Subcutaneous adipose tissue (tissue), 4 donors: ENCODE results near the gene HSFX3. TPM values are rescaled to one million over a fixed set of nuclear protein-coding genes. Genes with fewer than 3 reads are reported as not detected.

Experiments used
- total RNA-seq, 4 donors: library from RNA; depleted of rRNA; stranded (reverse); fragments of >200 nt; gene quantifications; one replicate each; pipeline ENCODE4 v1.1.0, GENCODE V29; 2016
- TF ChIP-seq, protein P1 (sequence below): fragments of 450-650 bp; IDR thresholded peaks from one replicate; pipeline ENCODE4 v1.5.1; 2016; ENCODE audit warnings: low read depth, mild to moderate bottlenecking, control low read depth, antibody characterized with exemption, moderate library complexity

Gene HSFX3
- total RNA-seq, 4 donors from 2014 or later, result not detected

GRCh38 chrX:149539283-149540130, 10.2 kb downstream of the HSFX3 start:
- TF ChIP-seq, protein P1, sequence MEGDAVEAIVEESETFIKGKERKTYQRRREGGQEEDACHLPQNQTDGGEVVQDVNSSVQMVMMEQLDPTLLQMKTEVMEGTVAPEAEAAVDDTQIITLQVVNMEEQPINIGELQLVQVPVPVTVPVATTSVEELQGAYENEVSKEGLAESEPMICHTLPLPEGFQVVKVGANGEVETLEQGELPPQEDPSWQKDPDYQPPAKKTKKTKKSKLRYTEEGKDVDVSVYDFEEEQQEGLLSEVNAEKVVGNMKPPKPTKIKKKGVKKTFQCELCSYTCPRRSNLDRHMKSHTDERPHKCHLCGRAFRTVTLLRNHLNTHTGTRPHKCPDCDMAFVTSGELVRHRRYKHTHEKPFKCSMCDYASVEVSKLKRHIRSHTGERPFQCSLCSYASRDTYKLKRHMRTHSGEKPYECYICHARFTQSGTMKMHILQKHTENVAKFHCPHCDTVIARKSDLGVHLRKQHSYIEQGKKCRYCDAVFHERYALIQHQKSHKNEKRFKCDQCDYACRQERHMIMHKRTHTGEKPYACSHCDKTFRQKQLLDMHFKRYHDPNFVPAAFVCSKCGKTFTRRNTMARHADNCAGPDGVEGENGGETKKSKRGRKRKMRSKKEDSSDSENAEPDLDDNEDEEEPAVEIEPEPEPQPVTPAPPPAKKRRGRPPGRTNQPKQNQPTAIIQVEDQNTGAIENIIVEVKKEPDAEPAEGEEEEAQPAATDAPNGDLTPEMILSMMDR, result no peak

DNA sequence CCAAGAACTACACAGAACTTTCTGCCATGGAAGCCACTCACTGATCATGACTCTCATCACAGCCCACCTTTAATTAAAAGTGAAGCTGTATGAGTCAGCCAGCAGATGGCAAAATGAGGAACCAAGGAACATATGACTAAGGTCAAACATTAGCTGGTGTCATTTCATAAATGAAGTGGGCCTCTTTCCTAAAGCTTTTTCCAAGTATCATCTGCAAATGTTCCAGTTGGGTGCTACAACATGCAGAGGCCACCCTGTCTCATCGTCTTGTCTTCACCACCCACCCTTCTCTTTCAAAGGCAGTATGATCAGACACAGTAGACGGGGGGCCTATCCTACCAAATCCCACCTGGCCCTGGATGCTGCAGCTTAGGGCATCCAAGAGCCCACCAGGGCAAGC, 18.1 kb downstream of the HSFX3 start:
- TF ChIP-seq, protein P1, result no peak

DNA sequence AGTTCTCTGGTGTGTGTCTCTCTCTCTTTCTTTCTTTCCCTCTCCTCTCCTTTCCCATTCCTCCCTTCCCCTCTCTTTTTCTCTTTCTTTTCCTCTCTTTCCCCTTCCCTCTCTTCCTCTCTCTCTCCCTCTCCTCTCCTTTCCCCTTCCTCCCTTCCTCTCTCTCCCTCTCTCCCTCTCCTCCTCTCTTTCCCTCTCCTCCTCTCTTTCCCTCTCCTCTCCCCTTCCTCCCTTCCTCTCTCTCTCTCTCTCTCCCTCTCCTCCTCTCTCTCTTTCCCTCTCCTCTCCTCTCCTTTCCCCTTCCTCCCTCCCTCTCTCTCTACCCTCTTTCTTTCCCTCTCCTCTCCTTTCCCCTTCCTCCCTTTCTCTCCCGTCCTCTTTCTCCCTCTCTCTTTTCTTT, 21.3 kb downstream of the HSFX3 start:
- TF ChIP-seq, protein P1, result no peak

- TF ChIP-seq, protein P1, result no peak
Measured at GRCh38 chrX:149527705-149528104, 22.0 kb downstream of the HSFX3 start.

DNA sequence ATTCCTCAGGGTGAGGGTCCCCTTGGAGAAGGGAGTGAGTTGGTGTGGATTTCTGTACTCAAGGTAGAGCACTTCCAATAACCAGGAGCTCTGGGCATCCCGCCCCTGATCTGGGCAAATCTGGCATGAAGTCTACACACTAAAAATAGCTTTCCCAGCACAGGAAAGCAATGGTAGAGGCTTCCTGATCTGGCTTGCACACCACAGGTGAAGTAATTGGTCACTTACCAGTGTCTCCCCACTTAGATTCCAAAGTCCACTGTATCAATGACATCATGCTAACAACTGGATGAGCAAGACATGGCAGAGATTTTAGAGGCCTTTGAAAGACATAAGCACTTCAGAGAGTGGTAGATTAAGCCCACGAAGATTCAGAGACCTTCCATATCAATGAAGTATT, 26.8 kb downstream of the HSFX3 start:
- TF ChIP-seq, protein P1, result no peak

GRCh38 chrX:149521438-149521837, 28.3 kb downstream of the HSFX3 start:
- TF ChIP-seq, protein P1, result no peak

DNA sequence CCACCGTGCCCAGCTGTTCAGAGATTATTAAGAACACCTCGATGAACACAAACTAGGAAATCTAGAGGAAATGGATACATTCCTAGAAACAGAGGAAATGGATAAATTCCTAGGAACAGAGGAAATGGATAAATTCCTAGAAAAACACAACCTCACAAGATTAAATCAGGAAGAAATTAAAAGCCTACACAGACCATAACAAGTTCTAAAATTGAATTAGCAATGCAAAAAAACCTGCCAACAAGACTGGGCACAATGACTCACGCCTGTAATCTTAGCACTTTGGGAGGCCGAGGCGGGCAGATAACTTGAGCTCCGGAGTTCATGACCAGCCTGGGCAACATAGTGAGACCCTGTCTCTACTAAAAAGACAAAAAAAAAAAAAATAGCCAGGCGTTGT, 31.5 kb downstream of the HSFX3 start:
- TF ChIP-seq, protein P1, result no peak
